SJSA1 (cell line): ENCODE data around the gene OR5AP2. TPM values are rescaled to one million over a fixed set of nuclear protein-coding genes. Genes with fewer than 3 reads are reported as not detected.

ENCODE experiments used
- total RNA-seq: library from RNA; depleted of rRNA; stranded (reverse); fragments of >200 nt; shearing (Covaris generic); gene quantifications from 2 replicates; pipeline ENCODE4 v1.2.3, GENCODE V29; 2014; rRNA removed

Gene OR5AP2
- total RNA-seq, 1 experiment from 2014 or later: not detected

Other genes starting within 250 kb of the OR5AP2 start
- not detected in 2 replicates for gene OR5AL1, start 229.7 kb downstream of the OR5AP2 start, total RNA-seq
- not detected in 2 replicates for gene OR5M3, start 169.1 kb downstream of the OR5AP2 start, total RNA-seq
- not detected in 2 replicates for gene OR5M8, start 151.1 kb downstream of the OR5AP2 start, total RNA-seq
- not detected in 2 replicates for gene OR5M11, start 99.2 kb downstream of the OR5AP2 start, total RNA-seq
- gene OR5M10, start 64.7 kb downstream of the OR5AP2 start, total RNA-seq: not detected in 2 replicates
- not detected in 2 replicates for gene OR5M1, start 27.6 kb downstream of the OR5AP2 start, total RNA-seq
- gene OR5AR1, start 21.2 kb upstream of the OR5AP2 start, total RNA-seq: not detected in 2 replicates
- not detected in 2 replicates for gene OR9G1, start 56.7 kb upstream of the OR5AP2 start, total RNA-seq
- gene OR9G4, start 106.3 kb upstream of the OR5AP2 start, total RNA-seq: not detected in 2 replicates